Activated CD8-positive, alpha-beta memory T cell treated with anti-CD3 and anti-CD28 coated beads, Interleukin-2, amount 50 U/mL, for 1 hour (primary cell): Measurements from ENCODE around the gene TRAF3IP3.
A peak's percentile ranks its signal among the peaks of the same experiment; 100 is the strongest.

ENCODE experiments used
- DNase-seq: peaks from one replicate; pipeline ENCODE4 v3.0.0-alpha.2; 2020; ENCODE audit errors: extremely low read depth

TRAF3IP3 gene

DNA sequence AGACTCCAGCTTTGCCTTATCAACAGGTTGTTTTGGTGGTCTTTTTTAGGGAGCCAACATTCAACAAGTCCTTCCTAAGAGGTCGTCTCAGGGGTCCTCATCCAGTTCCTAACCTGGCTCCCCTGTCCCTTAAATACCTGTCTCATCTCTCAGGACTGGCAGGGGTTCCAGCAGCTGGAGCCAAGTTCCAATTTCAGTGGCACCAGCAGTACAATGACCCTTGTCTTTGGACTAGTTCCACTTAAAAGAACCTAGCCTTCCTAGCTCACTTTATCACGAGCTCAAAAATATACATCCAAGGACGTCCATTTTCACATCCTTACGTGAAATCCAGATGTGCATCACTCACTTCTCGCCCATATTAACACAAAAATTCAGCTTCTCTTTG, 18.7 kb upstream of the TRAF3IP3 start:
- DNase-seq: no peak

DNA sequence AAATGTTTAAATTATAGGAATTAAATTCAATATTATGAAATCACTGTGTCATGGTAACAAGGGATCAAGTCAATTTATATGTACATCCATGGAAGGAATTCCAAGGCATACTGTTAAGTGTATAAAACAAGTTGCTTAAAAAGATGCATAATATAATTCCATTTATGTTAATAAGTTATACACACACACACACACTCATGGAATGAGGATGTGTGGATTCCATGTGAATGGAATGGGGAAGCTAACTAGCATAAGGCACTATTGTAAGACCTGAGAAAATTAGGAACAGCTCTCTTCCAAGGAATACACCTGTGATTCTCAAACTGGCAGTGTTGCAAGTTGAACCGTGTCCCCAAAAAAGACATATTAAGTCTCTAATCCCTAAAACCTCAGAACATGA, 17.6 kb upstream of the TRAF3IP3 start:
- no peak for DNase-seq

DNA sequence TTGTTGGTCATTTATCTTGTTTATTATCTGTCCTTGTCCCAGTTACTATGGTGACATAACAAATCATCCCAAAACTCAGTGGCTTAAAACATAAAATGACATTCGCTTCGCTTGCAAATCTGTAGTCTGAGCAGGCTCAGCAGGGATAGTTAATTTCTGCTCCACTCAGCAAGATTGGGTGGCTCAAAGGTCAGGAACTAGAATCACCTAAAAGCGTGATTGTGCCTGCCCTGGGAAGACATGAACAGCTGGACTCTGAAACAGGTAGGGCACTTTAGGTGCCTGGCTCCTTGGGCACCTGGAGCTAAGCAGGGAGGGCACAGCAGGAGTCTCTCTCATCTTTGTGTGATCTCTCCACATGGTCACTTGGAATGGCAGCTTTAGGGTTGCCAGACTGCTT, 14.7 kb upstream of the TRAF3IP3 start:
- DNase-seq: no peak

DNA sequence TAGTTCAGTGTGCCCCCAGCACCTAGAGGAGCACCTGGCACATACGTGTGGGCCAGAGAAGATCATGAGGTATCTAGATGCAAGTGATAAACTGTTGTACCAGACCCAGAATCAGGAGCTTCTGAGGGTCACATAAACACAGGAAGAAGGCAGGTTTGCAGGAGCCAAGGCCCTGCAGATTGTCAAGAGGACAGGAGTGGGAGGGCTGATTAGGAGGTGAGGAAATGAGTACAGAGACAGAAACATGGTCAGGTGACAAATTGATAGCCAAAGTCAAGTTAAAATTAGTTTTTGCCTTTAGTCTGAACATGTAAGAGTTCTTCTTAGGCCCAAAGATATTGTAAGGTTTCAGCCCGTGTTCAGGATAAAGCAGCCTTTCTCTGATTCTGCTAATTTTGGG, 14.0 kb upstream of the TRAF3IP3 start:
- no peak for DNase-seq

DNA sequence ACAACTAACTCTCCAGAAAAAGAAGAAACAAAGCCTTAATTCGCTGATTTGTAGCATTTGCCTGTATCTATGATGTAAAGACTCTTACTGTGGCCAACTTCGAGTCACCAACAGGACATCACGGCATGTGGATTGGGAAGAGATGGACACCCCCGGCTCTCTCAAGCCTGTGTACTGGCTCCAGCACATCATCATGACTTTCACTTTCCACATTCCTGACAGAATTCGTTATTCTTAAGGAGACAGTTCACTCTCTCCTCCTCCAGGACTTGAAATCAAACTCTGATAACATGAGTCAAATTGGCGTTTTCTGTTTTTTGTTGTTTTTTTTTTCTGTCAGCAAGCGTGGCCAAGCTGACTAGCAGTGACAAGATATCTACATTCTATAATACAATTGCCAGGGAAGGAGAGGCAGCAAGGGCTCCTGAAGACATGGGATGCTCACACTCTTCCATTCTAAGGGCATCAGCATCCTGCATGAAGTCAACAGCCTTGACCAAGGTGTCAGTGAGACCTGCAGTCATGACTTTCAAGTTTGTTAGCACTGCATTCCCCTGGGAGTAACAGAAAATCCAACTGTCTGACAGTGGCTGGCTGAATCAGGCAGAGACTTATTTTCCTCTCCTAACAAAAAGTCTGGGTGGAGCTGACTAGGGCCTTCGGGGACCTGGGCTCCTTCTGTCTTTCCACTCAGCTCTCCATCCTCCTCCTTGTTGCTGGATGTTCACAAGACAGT, 13.3 kb upstream of the TRAF3IP3 start:
- DNase-seq: no peak

DNA sequence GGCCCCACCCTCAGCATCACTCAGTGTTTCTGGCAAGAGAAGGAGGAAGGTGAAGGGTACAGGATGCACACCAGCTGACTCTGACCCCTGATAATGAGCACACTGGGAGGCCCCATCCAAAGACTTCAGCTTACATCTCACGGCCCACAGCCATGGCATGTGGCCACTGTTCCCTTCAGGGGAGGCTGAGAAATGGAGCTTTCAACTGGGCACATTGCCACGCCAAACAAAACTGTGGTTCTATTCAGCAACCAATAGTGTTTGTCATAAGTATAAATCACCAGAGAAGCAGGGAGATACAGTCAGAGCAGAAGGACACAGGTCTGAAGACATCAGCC, 12.7 kb upstream of the TRAF3IP3 start:
- DNase-seq: no peak

DNA sequence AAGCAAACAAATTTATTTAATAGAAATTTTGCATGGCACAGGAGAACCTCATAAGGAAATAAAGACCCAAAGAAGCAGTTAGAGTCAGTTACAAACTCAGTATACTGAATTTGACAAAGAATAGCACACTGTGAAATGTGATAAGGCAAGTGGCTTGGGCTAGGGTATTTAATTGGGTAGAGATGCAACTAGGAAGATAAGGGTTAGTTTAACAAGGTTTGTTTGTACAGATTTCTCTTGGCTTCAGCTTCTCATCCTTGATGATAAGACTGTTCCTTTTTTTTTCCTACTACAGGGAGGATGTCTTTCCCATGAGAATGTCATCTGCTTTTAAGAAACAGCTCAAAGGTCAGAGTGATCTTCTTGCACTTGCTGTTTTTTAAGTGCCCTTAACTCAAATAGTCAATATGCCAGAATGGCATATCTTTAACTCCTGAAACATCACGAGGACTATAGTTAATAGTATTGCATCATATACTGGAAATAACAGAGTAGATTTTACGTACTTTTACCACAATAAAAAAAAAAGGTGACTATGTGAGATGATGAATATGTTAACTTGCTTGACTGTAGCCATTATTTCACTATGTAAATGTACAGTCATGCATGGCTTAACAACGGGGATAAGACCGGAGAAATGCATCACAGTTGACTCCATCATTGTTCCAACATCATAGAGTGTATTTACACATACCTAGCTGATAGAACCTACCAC, 9.2 kb upstream of the TRAF3IP3 start:
- DNase-seq: no peak

DNA sequence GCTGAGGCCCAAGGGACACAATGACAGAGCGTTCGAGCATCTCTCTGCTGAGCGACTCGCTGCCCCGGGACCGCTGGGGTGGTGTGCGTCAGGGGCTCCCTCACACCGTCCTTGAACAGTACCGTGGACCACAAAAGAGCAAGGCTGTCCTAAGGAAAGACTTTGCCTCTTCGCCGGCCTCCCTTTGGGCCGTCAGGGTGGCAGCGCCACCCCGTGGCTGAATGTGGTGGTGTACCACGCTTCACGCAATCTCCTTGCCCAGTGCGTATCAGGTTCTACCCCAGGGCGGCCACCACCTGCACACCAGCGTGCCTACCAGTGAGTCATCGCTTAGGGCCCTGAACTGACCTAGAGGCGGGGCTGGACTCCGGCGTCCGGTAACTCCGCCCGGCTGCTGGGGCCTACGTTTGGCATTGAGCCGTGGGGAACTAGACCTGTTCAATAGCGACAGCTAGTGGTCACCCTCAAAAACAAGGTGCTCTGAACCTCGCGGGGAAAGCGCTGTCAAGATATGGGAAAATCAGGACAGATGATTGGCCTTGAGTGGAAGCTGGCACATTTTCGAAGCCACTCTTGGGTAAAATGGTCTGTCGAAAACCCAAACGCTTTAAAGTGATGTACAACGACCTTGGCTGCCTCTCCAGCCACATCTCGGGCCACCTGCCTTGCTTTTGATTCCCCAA, 8.1 kb upstream of the TRAF3IP3 start:
- DNase-seq: peak; percentile 53

DNA sequence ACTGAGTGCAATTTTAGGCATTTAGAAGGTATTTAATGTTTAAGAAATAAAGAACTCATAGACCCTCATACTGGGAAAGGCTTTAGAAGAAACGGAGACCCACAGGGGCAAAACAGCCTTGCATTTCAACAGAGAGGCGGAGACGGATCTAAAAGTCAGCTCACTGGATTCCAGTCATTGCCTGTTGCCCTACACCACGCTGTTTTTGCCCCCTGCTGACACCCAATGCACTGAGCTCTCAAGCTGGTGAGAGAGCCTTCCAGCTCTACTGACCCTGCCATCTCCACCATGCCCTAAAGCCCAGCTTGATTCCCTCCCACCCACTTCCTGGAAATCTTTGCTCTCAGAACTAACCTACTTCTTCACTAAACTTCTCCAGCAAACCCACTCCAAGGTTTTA, 7.2 kb upstream of the TRAF3IP3 start:
- no peak for DNase-seq

DNA sequence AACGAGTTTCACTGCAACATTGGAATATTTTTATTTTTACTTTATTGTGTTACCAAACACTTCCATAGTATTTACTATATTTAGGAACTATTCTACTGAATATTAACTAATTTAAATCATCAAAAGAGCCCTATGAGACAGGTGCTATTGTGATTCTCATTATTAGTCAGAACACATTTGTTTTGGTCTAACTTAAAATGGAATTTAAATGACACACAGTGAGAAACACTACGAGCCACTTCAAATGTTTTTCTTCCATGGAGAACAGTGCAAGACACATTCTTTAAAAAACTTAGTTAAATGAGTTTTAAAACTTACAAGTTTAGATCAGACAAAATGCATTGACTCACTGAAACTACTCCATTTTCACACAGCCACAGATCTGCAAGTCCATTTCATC, 6.6 kb upstream of the TRAF3IP3 start:
- DNase-seq: no peak

DNA sequence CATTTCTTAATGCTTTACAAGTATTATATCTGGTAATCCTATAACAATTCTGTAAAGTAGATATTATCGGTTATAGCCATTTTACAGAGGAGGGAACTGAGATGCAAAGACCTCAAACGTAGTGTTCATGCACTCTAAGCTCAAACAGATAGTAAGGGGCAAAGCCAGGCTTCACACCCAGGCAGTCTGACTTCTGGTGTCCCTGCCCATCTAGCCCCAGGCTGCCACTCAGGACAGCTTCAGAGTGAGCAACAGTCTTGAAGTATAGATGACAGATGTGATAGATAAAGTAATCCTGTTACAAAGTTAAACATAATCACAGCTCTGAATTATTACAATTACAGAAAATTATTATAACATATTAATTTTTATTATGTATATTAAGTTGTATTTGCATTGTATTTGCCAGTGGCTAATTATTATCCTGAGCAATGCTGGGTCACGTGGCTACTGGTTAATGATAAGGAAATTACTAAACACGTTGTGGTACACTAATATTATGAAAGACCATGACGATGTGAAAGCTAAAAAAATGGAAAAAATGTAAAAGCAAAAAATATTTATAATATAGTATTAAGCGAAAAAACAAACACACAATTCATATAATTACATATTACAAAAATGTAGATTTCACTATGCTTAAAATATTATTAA, 6.1 kb upstream of the TRAF3IP3 start:
- DNase-seq: no peak

DNA sequence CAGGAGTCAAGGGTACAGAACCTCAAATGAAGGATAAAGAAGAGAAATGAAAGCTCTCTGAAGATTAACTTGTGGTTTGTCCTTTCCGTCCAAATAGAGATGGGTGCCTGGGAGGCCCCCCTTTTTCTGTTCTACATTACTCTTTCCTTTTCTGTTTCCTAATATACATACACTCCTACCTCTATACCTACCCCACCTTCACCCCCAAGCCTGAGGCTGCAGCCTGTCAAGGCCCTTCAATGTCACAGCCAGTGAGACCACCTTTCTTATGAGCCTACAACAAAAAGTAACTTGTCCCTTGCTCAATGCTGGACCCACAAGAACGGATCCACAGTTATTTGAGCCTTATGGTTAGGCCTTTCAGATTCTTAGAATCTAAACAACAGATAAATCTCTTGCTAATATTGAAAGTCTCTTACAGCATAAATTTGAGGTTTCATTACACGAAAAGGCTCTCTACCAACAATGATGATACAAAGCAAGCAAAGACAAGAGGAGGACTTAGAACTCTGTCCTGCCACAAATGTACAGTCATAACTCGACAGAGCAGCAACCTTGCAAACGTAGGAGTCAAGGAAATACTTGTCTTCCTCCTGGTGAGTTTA, 4.1 kb upstream of the TRAF3IP3 start:
- DNase-seq: no peak

DNA sequence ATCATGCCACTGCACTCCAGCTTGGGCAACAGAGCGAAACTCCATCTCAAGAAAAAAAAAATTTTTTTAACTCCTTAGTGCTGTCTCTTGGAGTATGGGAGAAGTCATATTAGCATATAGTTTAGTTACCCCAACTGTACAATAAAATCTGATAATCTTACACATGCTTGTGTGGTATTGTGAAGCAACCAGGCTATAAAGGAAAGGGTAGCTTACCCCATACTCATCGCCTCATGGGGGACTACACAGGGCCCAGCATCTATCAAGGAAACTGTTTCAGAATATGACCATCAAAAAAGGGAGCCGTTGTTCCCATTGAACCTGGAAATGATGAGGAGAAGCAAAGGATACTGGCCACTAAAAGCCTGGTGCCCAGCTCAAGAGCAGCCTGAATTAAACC, 3.0 kb upstream of the TRAF3IP3 start:
- DNase-seq: no peak

DNA sequence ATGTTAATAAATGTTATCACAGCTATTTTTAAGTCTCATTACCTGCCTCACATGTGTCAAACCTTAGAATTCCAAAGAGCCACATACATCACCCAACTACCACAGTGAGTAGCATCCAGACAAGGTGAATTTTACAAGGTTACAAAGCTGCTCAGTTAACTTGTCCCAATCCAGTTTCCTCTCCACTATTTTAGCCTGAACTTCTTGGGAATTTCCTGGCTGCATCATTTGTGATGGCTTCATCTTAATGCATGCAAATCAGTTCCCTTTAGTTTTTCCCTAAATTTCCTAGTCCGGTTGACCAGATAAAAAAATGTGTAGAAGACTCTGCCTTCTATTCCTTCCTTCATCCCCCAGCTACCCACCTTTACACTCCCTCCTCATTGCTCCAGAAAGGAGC, 597 bp upstream of the TRAF3IP3 start:
- DNase-seq: no peak

DNA sequence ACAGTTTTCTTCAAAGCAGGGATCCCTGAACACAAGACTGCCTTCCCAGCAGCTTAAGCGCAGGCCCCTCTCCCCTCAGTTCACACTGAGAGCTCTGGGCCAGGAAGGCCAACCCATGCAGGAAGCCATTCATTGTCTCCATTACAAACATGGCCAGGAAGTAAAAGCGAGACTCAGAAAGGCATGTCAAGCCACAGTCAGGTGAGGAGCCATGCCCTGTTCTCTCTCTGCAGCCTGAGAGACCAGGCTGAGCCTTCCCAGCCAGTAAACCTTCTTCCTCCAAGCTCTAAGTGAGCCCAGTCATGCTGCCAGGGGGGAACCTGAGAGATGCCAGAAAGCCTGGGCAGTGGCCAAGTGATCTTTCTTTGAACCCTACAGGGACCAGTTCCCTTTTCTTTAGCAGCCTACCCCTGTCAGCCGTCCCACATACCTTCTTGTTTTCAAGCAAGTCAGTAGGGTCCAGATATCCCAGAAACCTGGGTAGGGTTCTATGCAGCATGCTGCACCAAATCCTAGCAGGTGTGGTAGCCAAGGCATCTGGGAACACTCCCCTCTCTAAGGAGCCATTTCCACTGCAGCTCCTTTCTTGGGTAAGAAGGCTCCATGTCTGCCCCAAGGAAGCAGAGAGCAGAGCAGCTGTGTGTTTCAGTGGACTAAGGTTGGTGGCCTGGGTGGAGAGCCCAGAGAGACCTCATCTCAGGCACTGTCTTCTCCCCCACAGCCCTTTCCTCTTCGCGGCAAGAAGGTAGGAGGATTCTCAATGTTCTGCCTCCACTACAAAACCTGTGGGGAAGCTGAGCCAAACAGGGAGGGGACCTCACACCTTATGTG, 977 bp downstream of the TRAF3IP3 start:
- DNase-seq: no peak

DNA sequence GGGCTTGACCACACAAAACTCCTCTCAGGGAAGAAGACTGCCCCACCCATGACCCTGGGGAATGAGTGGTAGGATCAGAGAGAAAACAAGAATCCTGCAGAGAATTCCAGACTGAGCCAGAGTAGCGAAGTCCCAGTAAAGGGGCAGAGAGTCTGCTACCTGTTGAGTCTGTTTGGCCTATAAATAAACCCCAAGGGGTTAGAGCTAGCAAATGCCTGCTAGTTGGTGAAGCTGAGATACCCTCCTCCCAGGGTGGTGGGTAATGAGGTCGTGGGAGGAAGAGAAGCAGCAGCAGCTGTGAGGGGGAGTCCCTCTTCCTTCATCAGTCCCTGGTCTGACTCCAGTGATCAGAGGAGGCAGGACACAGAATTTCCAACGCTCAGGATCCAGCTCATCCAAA, 2.5 kb downstream of the TRAF3IP3 start:
- no peak for DNase-seq

DNA sequence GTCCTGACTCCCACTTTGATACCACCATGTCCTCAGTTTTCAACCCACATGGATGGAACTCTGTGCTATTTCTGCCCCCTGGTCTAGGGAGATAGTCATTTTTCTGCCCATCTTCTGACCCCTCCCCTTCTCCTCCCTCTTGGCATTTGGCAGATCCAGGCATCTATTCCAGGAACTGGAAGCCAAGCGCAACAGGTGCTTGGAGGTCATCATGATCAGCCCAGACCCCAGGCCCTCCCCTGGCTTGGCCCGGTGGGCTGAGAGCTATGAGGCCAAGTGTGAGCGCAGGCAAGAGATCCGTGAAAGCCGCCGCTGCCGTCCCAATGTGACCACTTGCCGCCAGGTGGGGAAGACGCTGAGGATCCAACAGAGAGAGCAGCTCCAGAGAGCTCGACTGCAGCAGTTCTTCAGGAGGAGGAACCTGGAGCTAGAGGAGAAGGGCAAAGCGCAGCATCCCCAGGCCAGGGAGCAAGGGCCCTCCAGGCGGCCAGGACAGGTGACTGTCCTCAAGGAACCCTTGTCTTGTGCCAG, 4.0 kb downstream of the TRAF3IP3 start:
- no peak for DNase-seq

DNA sequence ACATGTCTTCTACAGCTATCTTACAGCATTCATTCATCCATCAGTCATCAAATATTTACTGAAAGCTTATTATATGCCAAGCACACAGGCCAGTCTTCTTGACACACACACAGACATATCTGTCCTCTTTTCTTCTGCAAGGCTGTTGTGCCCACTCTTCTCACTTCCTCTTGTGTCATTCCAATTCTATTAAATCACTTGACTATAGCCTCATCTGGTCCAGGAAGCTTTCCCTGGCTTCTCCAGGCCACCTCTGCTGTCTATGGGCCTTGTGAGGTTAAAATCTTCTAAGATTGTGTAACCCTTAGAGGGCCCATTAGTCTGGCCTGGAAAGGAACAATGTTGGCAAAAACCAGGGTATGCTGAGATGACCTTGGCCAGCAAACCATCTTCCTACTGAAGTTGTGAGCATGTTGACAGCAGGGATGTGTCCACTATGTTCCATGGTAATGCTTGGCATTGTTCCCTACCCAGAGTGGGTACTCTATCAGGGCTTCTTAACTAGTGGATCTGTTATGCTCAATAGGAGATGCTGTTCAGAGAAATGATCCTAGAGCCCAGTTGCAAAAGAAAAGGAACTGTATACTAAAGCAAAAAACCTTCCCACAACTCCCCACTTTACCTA, 5.3 kb downstream of the TRAF3IP3 start:
- no peak for DNase-seq

DNA sequence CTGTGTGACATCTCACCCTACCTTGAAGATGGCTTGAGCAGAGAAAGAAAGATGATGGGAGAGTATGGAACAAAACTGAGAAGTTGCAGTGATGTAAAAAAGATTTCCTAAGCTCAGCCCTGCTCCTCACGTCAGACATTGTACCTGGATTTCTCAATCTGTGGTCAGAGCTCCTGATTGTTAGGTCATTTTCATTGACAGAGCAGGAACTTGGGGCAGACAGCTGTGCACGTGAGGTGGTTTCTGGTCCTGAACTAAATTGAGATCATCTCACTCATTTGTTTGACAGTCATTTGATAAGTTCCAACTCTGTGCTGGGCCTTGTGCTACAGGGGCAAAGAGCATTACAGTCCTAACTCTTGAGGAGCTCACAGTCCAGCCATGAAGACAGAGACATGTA, 10.2 kb downstream of the TRAF3IP3 start:
- no peak for DNase-seq

DNA sequence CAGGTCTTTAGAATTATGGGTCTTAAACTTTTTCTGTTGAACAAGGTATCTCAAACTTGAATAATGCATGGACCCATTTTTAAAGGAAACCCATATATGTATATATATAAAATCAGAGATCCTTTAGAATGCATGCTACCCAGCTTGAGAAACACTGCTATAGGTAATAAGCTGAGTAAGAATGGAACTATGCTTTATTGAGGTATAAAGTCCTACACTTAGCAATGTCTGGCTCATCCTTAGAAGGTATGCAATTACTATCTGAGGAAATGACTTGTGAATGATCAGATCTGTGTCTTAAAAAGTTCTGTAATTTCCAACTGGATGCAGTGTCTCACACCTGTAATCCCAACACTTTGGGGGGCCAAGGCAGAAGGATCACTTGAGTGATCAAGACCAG, 11.2 kb downstream of the TRAF3IP3 start:
- DNase-seq: no peak

DNA sequence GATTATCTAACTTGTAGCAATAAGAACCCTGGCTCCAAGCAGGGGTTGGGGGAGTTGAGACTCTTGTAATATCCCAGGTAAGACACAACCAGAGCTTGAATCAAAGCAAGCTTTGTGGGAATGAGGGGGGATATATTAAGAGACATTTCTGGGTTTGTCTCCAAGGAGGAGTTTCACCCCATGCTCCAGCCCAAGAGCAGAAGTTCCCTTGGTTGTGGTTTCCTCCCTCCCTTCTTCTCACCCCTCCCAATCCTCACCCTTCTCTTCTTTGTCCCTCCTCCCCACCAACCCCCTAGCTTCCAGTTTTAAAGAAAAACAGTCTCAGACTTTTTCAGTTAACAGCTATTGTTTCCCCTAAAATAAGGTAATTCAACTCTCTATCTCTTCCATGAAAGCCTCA, 11.9 kb downstream of the TRAF3IP3 start:
- no peak for DNase-seq
